B cell (primary cell): Measurements from ENCODE around the gene SIX5. TPM values are rescaled to one million over a fixed set of nuclear protein-coding genes. Genes with fewer than 3 reads are reported as not detected.

Experiments
- ATAC-seq: fragments of 200-7000 bp; cut with Tn5 transposase; one replicate; pipeline ENCODE4 v1.10.0; 2021; ENCODE audit warnings: low read depth, mild to moderate bottlenecking, moderate number of reproducible peaks, moderate library complexity
- CTCF ChIA-PET: fragments of 350-600 bp; sonication (Branson Sonifier 250); formaldehyde crosslinking; loops from one replicate; lab custom pipeline; 2021; ENCODE audit warnings: antibody characterized with exemption, inconsistent platforms; lab: Charles Lee
- POLR2A ChIA-PET: fragments of 350-600 bp; sonication (Branson Sonifier 250); formaldehyde crosslinking; loops from one replicate; lab custom pipeline; 2021; ENCODE audit warnings: antibody characterized with exemption; lab: Charles Lee
- DNase-seq: peaks from one replicate; pipeline ENCODE4 v3.0.0; 2013
- H2AFZ ChIP-seq: 2 replicates; pipeline ENCODE4 v1.6.1; 2012; ENCODE audit warnings: mild to moderate bottlenecking, low read depth, low read length; ENCODE audit not compliant: insufficient read depth, poor library complexity, severe bottlenecking
- H3K27ac ChIP-seq, 2 donors: 1 replicate in 1 of 2; 2 replicates in 1 of 2; pipeline ENCODE4 v1.5.1; 2012 to 2013; ENCODE audit warnings: low read length in 2 of 2, mild to moderate bottlenecking in 2 of 2, moderate library complexity in 1 of 2
- H3K27me3 ChIP-seq, 4 experiments: fragments of 200-600 bp in 1 of 4; sonication (generic) in 1 of 4; replicated peaks in 1 of 4; 1 replicate in 2 of 4; 2 replicates in 2 of 4; pipeline versions ENCODE4 v1.6.1 to v1.7.0; 2013 to 2016; ENCODE audit warnings: low read length in 3 of 4, mild to moderate bottlenecking in 2 of 4, mixed read lengths in 1 of 4, moderate library complexity in 1 of 4; ENCODE audit not compliant: insufficient read depth in 4 of 4, control insufficient read depth in 3 of 4; ENCODE audit errors: control extremely low read depth in 1 of 4
- H3K36me3 ChIP-seq, 2 experiments: replicated peaks in 1 of 2; 1 replicate in 1 of 2; 2 replicates in 1 of 2; pipeline versions ENCODE4 v1.6.1 to v1.7.1; 2013; ENCODE audit warnings: low read length in 1 of 2; ENCODE audit not compliant: insufficient read depth in 2 of 2, control insufficient read depth in 1 of 2; ENCODE audit errors: control extremely low read depth in 1 of 2, extremely low read depth in 1 of 2
- H3K4me1 ChIP-seq, 2 donors: fragments of 200-600 bp in 1 of 2; sonication (generic) in 1 of 2; 1 replicate in 1 of 2; 2 replicates in 1 of 2; pipeline versions ENCODE4 v1.5.1 to v1.6.1; 2013 to 2017; ENCODE audit warnings: low read length in 2 of 2; ENCODE audit not compliant: control insufficient read depth in 2 of 2, insufficient read depth in 2 of 2
- H3K4me2 ChIP-seq: replicated peaks from 2 replicates; pipeline ENCODE3; 2012; ENCODE audit warnings: mild to moderate bottlenecking, low read depth, low read length; ENCODE audit not compliant: poor library complexity, severe bottlenecking
- H3K4me3 ChIP-seq, 5 experiments: fragments of 200-600 bp in 1 of 5; sonication (generic) in 1 of 5; 1 replicate in 3 of 5; 2 replicates in 2 of 5; pipeline versions ENCODE4 v1.5.1 to v1.7.0; 2011 to 2016; ENCODE audit warnings: low read length in 4 of 5, mild to moderate bottlenecking in 4 of 5, low read depth in 2 of 5, control low read depth in 1 of 5, moderate library complexity in 1 of 5; ENCODE audit not compliant: insufficient read depth in 1 of 5; ENCODE audit errors: control extremely low read depth in 1 of 5, extremely low read depth in 1 of 5
- H3K79me2 ChIP-seq: fragments of 200-600 bp; sonication (generic); one replicate; pipeline ENCODE4 v1.6.0; 2016; ENCODE audit warnings: low read length; ENCODE audit not compliant: control insufficient read depth, insufficient read depth
- H3K9ac ChIP-seq: fragments of 200-600 bp; sonication (generic); 2 replicates; pipeline ENCODE4 v1.6.1; 2017; ENCODE audit warnings: mild to moderate bottlenecking, low read length, moderate library complexity
- H3K9me3 ChIP-seq, 3 donors: one replicate each; pipeline versions ENCODE4 v1.6.1 to v1.7.1; 2013; ENCODE audit warnings: low read length in 2 of 3; ENCODE audit not compliant: control insufficient read depth in 2 of 3, insufficient read depth in 1 of 3; ENCODE audit errors: control extremely low read depth in 1 of 3
- H4K20me1 ChIP-seq: 2 replicates; pipeline ENCODE4 v1.6.0; 2012; ENCODE audit warnings: mild to moderate bottlenecking, low read length; ENCODE audit not compliant: insufficient read depth, control insufficient read depth, poor library complexity, severe bottlenecking
- H3K27ac Mint-ChIP-seq: one replicate; pipeline ENCODE4 v1.8.0; 2021; ENCODE audit warnings: mixed read lengths
- H3K27me3 Mint-ChIP-seq: one replicate; pipeline ENCODE4 v1.8.0; 2021; ENCODE audit warnings: mixed read lengths
- H3K4me1 Mint-ChIP-seq: one replicate; pipeline ENCODE4 v1.8.0; 2021; ENCODE audit warnings: mixed read lengths
- H3K4me3 Mint-ChIP-seq: one replicate; pipeline ENCODE4 v1.8.0; 2021; ENCODE audit warnings: mixed read lengths
- H3K9me3 Mint-ChIP-seq: one replicate; pipeline ENCODE4 v1.8.0; 2022; ENCODE audit warnings: mixed read lengths; ENCODE audit not compliant: insufficient read depth
- CTCF ChIP-seq: fragments of 200-600 bp; IDR thresholded peaks from one replicate; pipeline ENCODE4 v1.8.0; 2022; ENCODE audit warnings: antibody characterized with exemption, mild to moderate bottlenecking
- EZH2 ChIP-seq: IDR thresholded peaks from 2 replicates; pipeline ENCODE4 v1.6.1; 2012; ENCODE audit warnings: borderline replicate concordance, low read depth, mild to moderate bottlenecking, moderate library complexity, low read length; ENCODE audit not compliant: insufficient read depth, poor library complexity, severe bottlenecking
- WGBS: methylation state at CpG from one replicate; pipeline ENCODE4 v1.1.5; 2013; ENCODE audit warnings: missing lambda C conversion rate; ENCODE audit not compliant: insufficient coverage; 5-methylcytosine and 5-hydroxymethylcytosine counted together
- intact Hi-C: fragments of 100-400 bp; cut with micrococcal nuclease; formaldehyde crosslinking; loops from one replicate; pipeline ENCODE4 v1.10.0; 2022
- polyA plus RNA-seq: library from polyadenylated mRNA; depleted of rRNA; stranded (reverse); fragments of >200 nt; gene quantifications from 2 replicates; pipeline ENCODE4 v1.2.3, GENCODE V29; 2012
- total RNA-seq, 2 donors: library from RNA; stranded (reverse); fragments of 120-200 nt in 1 of 2; gene quantifications; 1 replicate in 1 of 2; 2 replicates in 1 of 2; pipeline versions ENCODE4 v1.2.3 to v1.2.4, GENCODE V29; 2013 to 2022

Gene SIX5
- total and polyA plus RNA-seq, 2 donors (not counting 1 experiment from before 2014, with no cell fraction given) = 1.4 to 2.1 TPM

GRCh38 chr19:45757695-45758094, 11.4 kb downstream of the SIX5 start:
- H3K27me3 ChIP-seq = peaks cover 0 to 5% (median 0%) of the 10 kb centered on the region in 4 experiments
- intact Hi-C loops = no loop called here
- H3K4me3 ChIP-seq = no peak overlapping the region
- no peak overlapping the region for H3K9ac ChIP-seq
- H3K27me3 Mint-ChIP-seq = peaks cover 9% of the 10 kb centered on the region
- POLR2A ChIA-PET = no interaction called here
- no peaks in the 10 kb centered on the region for H3K4me1 Mint-ChIP-seq
- no peak overlapping the region for H3K27ac Mint-ChIP-seq
- H3K36me3 ChIP-seq = no peaks in the 10 kb centered on the region
- TF ChIP-seq EZH2 (no peak), CTCF (no peak)
- H2AFZ ChIP-seq = no peak overlapping the region
- H3K4me1 ChIP-seq = no peaks in the 10 kb centered on the region
- no peak for DNase-seq
- H3K9me3 Mint-ChIP-seq = no peaks in the 10 kb centered on the region
- no peaks in the 10 kb centered on the region for H4K20me1 ChIP-seq
- H3K9me3 ChIP-seq = no peaks in the 10 kb centered on the region
- no peak overlapping the region for H3K4me3 Mint-ChIP-seq
- 88% methylated on average over 6 of the region's 9 CpGs for WGBS
- H3K79me2 ChIP-seq = no peaks in the 10 kb centered on the region
- H3K4me2 ChIP-seq = no peak overlapping the region
- CTCF ChIA-PET = no interaction called here
- ATAC-seq = no peak
- no peak overlapping the region for H3K27ac ChIP-seq

GRCh38 chr19:45754323-45754722, 14.7 kb downstream of the SIX5 start:
- ATAC-seq (no peak), DNase-seq (no peak)
- ChIA-PET CTCF (no interaction called here), POLR2A (no interaction called here)
- Mint-ChIP-seq H3K27ac (no peak overlapping the region), H3K4me1 (no peaks in the 10 kb centered on the region), H3K27me3 (peaks cover 7% of the 10 kb centered on the region), H3K9me3 (no peaks in the 10 kb centered on the region), H3K4me3 (no peak overlapping the region)
- no peaks in the 10 kb centered on the region for H4K20me1 ChIP-seq
- peaks cover 0 to 2% (median 0%) of the 10 kb centered on the region in 4 experiments for H3K27me3 ChIP-seq
- intact Hi-C loops = no loop called here
- 94% methylated on average over 8 of the region's 8 CpGs for WGBS
- H3K79me2 ChIP-seq = no peaks in the 10 kb centered on the region
- H3K9me3 ChIP-seq = no peaks in the 10 kb centered on the region
- H3K27ac ChIP-seq = no peak overlapping the region
- no peak overlapping the region for H3K9ac ChIP-seq
- H3K4me2 ChIP-seq = no peak overlapping the region
- H3K4me3 ChIP-seq = no peak overlapping the region
- TF ChIP-seq CTCF (no peak), EZH2 (no peak)
- H2AFZ ChIP-seq = no peak overlapping the region
- no peaks in the 10 kb centered on the region for H3K4me1 ChIP-seq
- H3K36me3 ChIP-seq = no peaks in the 10 kb centered on the region
